RWPE1 (cell line): Measurements from ENCODE around the gene SCO2.

ENCODE experiments used
- CTCF ChIA-PET: fragments of 350-600 bp; sonication (Branson Sonifier 250); formaldehyde crosslinking; extraction: SDS; loops from one replicate; lab custom pipeline; 2021; lab: Yijun Ruan, JAX
- POLR2A ChIA-PET: fragments of 400-600 bp; formaldehyde crosslinking; extraction: SDS; loops from one replicate; lab custom pipeline; 2020; ENCODE audit warnings: antibody characterized with exemption; ENCODE audit not compliant: low non-redundant PET; lab: Yijun Ruan, JAX
- DNase-seq: peaks from one replicate; pipeline ENCODE4 v3.0.0; 2012; ENCODE audit warnings: low spot score
- H3K27ac ChIP-seq: fragments of 450-650 bp; 2 replicates; pipeline ENCODE4 v1.5.1; 2017
- TF ChIP-seq, protein P1 (sequence below): fragments of 450-650 bp; conservative IDR thresholded peaks from 2 replicates; pipeline ENCODE4 v1.5.1; 2017; ENCODE audit warnings: low read depth, mild to moderate bottlenecking

SCO2 gene

GRCh38 chr22:50563413-50564160 lies 38.2 kb upstream of the SCO2 start:
- H3K27ac ChIP-seq, result peak overlapping the region; percentile 59
- TF ChIP-seq, protein P1, sequence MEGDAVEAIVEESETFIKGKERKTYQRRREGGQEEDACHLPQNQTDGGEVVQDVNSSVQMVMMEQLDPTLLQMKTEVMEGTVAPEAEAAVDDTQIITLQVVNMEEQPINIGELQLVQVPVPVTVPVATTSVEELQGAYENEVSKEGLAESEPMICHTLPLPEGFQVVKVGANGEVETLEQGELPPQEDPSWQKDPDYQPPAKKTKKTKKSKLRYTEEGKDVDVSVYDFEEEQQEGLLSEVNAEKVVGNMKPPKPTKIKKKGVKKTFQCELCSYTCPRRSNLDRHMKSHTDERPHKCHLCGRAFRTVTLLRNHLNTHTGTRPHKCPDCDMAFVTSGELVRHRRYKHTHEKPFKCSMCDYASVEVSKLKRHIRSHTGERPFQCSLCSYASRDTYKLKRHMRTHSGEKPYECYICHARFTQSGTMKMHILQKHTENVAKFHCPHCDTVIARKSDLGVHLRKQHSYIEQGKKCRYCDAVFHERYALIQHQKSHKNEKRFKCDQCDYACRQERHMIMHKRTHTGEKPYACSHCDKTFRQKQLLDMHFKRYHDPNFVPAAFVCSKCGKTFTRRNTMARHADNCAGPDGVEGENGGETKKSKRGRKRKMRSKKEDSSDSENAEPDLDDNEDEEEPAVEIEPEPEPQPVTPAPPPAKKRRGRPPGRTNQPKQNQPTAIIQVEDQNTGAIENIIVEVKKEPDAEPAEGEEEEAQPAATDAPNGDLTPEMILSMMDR, result no peak
- POLR2A ChIA-PET, result interaction anchor here (0.5 to 1.6 kb wide), 6 partner anchors 24 to 55 kb away, joined by 3 to 11 read pairs (median 4); partner anchors contain the start of genes NCAPH2 and SCO2
- DNase-seq, result no peak
- CTCF ChIA-PET, result interaction anchor here (0.6 to 1.7 kb wide), 8 partner anchors 13 to 38 kb away, joined by 3 to 10 read pairs (median 4); partner anchors contain the start of gene SCO2

DNA sequence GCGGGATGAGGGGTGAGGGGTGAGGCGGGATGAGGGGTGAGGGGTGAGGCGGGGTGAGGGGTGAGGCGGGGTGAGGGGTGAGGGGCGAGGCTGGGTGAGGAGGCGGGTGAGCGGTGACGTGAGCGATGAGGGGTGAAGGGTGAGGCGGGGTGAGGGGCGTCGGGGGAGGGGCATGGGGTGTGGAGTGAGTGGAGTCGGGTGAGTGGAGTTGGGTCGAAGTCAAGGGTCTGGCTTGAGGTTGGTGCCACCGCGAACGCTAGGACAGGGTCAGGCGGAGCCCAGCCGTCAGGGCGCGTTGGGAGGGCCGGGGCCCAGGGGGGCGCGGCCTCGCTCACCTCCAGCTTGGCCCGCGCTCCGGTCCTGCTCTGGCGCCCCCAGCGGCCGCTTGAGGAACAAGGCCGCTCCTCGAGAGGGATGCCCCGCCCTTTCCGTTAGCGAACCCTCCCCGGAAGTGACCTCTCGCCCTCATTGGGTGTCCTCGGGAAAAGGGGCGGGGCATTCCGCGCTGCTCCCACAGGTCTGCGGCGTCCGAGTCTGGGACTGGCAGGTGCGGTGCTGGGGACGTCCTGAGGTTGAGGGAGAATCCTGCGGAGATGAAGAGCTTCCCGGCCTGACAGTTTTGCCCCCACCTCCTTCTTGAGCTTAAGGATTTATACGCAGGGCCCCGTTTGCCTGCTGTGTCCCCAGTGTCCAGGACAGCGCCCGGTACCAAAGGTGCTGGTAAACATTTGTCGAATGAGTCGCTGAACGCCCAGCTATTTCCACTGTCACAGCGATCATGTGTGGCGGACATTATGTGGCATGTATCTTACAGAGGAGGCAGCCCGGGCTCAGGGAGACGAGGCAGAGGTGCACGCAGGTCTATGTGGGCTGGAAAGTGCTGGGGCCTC lies 37.4 kb upstream of the SCO2 start, which contains the start of gene SYCE3:
Gene SYCE3, minus strand, starts transcription at position 397 of the 890 bp plus-strand sequence. CDS start 6,514 bp downstream, outside the sequence.
- POLR2A ChIA-PET, result interaction anchor here (0.5 to 1.6 kb wide), 8 partner anchors 23 to 55 kb away, joined by 3 to 12 read pairs (median 4); partner anchors contain the start of genes NCAPH2, SCO2 and TYMP
- H3K27ac ChIP-seq, result peak within 1 kb of the TSS; percentile 59

DNA sequence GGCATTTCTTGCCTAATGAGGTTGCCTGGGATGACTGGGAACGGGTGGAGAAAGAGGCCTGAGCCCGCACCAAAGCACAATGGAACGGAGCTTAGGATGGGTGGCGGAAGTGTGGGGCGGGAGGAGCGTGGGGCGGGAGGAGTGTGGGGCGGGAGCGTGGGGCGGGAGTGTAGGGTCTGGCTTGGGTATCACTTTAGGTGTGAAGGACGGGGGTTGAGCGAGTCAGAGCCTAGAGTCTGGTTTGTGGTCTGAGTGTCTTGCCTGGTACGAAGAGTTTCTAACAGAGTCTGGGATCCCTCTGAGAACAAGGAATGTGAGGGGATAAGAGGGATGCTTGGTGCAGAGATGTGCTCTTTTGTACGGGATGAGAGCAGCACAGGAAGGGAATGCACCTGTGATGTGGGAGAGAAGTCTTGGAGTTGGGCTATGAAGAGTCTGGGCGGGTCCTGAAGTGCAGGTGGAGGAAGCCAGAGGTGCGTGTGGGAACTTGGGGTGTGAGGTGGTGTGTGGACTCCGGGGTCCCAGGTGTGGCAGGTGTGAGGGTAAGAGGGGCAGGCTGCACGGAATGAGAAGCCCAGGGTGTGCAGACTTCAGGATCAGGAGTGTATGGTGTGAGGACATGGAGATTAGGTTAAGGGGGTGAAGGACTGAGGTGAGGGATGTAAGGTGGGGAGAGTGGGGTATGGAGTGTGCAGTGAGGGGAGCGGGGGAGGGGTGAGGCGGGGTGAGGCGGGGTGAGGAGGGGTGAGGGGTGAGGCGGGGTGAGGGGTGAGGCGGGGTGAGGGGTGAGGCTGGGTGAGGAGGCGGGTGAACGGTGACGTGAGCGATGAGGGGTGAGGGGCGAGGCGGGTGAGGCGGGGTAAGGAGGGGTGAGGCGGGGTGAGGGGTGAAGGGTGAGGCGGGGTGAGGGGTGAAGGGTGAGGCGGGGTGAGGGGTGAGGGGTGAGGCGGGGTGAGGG lies 36.3 kb upstream of the SCO2 start:
- no peak for DNase-seq
- peak overlapping the region; percentile 40 for H3K27ac ChIP-seq
- POLR2A ChIA-PET, result no interaction called here
- CTCF ChIA-PET, result no interaction called here
- TF ChIP-seq, protein P1, result no peak

More for the DNA sequence above, 37.4 kb upstream of the SCO2 start, which contains the start of gene SYCE3:
- TF ChIP-seq, protein P1, result peak; percentile 89
- CTCF ChIA-PET, result interaction anchor here (0.6 to 1.7 kb wide), 12 partner anchors 8 to 43 kb away, joined by 3 to 10 read pairs (median 4); partner anchors contain the start of gene SCO2
- DNase-seq, result peak; percentile 85

- TF ChIP-seq, protein P1, result no peak
- H3K27ac ChIP-seq, result peak overlapping the region; percentile 85
- POLR2A ChIA-PET, result no interaction called here
- CTCF ChIA-PET, result no interaction called here
- no peak for DNase-seq
Measured at GRCh38 chr22:50560034-50560433, 34.6 kb upstream of the SCO2 start.

- CTCF ChIA-PET, result no interaction called here
- no peak overlapping the region for H3K27ac ChIP-seq
- DNase-seq, result no peak
- POLR2A ChIA-PET, result no interaction called here
- TF ChIP-seq, protein P1, result no peak
Measured at GRCh38 chr22:50556703-50557102, 31.3 kb upstream of the SCO2 start.
